OCI-LY7 (cell line): Measurements from ENCODE around the gene NFKBIE. TPM values are rescaled to one million over a fixed set of nuclear protein-coding genes. Genes with fewer than 3 reads are reported as not detected.

Experiments
- BruUV-seq: library from RNA; stranded (reverse); fragments of 400-500 nt; replicated peaks from 2 replicates; lab custom pipeline; 2021; lab: Mats Ljungman, UMichigan
- CTCF ChIA-PET: fragments of 300-600 bp; sonication (Branson Sonifier 250); formaldehyde crosslinking; loops from one replicate; lab custom pipeline; 2022; ENCODE audit warnings: antibody characterized with exemption; ENCODE audit not compliant: unreplicated experiment; lab: Charles Lee
- POLR2A ChIA-PET: fragments of 300-600 bp; sonication (Branson Sonifier 250); formaldehyde crosslinking; loops from one replicate; lab custom pipeline; 2022; ENCODE audit warnings: antibody characterized with exemption; lab: Charles Lee
- DNase-seq: peaks from one replicate; pipeline ENCODE4 v3.0.0-alpha.2; 2015; ENCODE audit warnings: low spot score
- H2AFZ ChIP-seq: fragments of 200-600 bp; sonication (generic), shearing (Covaris generic); 2 replicates; pipeline ENCODE4 v1.6.1; 2014; ENCODE audit warnings: mild to moderate bottlenecking, antibody characterized with exemption, low read length, moderate library complexity
- H3K27ac ChIP-seq: fragments of 200-600 bp; sonication (generic); 2 replicates; pipeline ENCODE4 v1.5.1; 2014; ENCODE audit warnings: mixed run types, low read depth, mild to moderate bottlenecking, moderate library complexity, low read length, inconsistent platforms; ENCODE audit not compliant: poor library complexity, severe bottlenecking
- H3K36me3 ChIP-seq: fragments of 200-600 bp; sonication (generic); 2 replicates; pipeline ENCODE4 v1.6.1; 2014; ENCODE audit warnings: mild to moderate bottlenecking, antibody characterized with exemption, low read length, moderate library complexity, mixed read lengths; ENCODE audit not compliant: insufficient read depth
- H3K4me1 ChIP-seq: fragments of 200-600 bp; sonication (generic); 2 replicates; pipeline ENCODE4 v1.5.1; 2014; ENCODE audit warnings: mild to moderate bottlenecking, low read length; ENCODE audit not compliant: insufficient read depth, poor library complexity, severe bottlenecking
- H3K4me2 ChIP-seq: fragments of 200-600 bp; sonication (generic); 2 replicates; pipeline ENCODE4 v1.6.1; 2014; ENCODE audit warnings: mild to moderate bottlenecking, low read length
- H3K4me3 ChIP-seq: fragments of 200-600 bp; sonication (generic); 2 replicates; pipeline ENCODE4 v1.5.1; 2014; ENCODE audit warnings: mild to moderate bottlenecking, low read depth, low read length; ENCODE audit not compliant: poor library complexity, severe bottlenecking
- H3K79me2 ChIP-seq: fragments of 200-600 bp; sonication (generic); 2 replicates; pipeline ENCODE4 v1.6.1; 2016; ENCODE audit warnings: low read depth, mild to moderate bottlenecking, low read length, moderate library complexity, mixed read lengths; ENCODE audit not compliant: insufficient read depth
- H3K9me2 ChIP-seq: fragments of 200-600 bp; sonication (generic); 2 replicates; pipeline ENCODE4 v1.6.1; 2016; ENCODE audit warnings: mild to moderate bottlenecking, low read length, mixed read lengths; ENCODE audit not compliant: insufficient read depth
- H3K9me3 ChIP-seq: fragments of 200-600 bp; sonication (generic); 2 replicates; pipeline ENCODE4 v1.6.1; 2014; ENCODE audit warnings: mild to moderate bottlenecking, mixed run types, low read length, mixed read lengths
- H4K20me1 ChIP-seq: fragments of 200-600 bp; sonication (generic); 2 replicates; pipeline ENCODE4 v1.6.1; 2014; ENCODE audit warnings: mild to moderate bottlenecking, antibody characterized with exemption, low read length, moderate library complexity, mixed read lengths; ENCODE audit not compliant: insufficient read depth
- EZH2phosphoT487 ChIP-seq: fragments of 200-600 bp; sonication (generic); IDR thresholded peaks from 2 replicates; pipeline ENCODE4 v1.6.1; 2018; ENCODE audit warnings: low read depth, borderline replicate concordance, mild to moderate bottlenecking, mixed run types, antibody characterized with exemption, low read length, moderate library complexity, mixed read lengths
- intact Hi-C: fragments of 100-400 bp; cut with micrococcal nuclease; formaldehyde crosslinking; loops from one replicate; pipeline ENCODE4 v1.10.0; 2022; ENCODE audit not compliant: unreplicated experiment
- total RNA-seq, 2 experiments: library from RNA; depleted of rRNA in 1 of 2; stranded (reverse); fragments of >200 nt in 1 of 2; shearing (Covaris generic) in 1 of 2; gene quantifications; 2 replicates each; pipeline ENCODE4 v1.2.3, GENCODE V29; 2014 to 2022
- TF ChIP-seq, protein P1 (sequence below): fragments of 200-600 bp; sonication (generic); conservative IDR thresholded peaks from 2 replicates; pipeline ENCODE4 v1.5.1; 2014; ENCODE audit warnings: mild to moderate bottlenecking, antibody characterized with exemption, low read length, moderate library complexity, mixed read lengths

NFKBIE gene
- total RNA-seq, 2 experiments from 2014 or later: 24.8 to 43.1 TPM

DNA sequence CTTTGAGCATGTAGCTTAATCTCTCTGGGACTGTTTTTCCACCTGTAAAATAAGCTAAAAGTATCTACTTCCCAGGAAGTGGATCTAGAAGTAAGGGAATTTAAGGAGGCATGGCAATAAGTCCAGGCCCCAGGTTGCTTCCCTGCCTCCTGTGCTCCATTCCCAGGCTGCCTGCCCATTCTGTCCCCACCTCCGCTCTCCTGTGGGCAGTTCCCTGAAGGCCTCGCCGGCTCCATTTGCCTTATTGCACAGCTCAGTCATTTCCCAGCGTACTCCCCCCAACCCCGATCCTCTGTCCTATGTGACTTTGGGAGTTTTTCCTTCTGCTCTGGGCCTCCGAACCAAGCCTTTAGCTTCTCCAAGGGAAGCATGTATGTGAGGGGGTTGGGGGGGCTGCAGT is 37.3 kb downstream of the NFKBIE start:
- peaks cover 10% of the 10 kb centered on the region for H4K20me1 ChIP-seq
- ChIA-PET POLR2A (interaction anchor here (0.8 to 1.1 kb wide), 3 partner anchors 9 to 19 kb away, joined by 3 to 5 read pairs (median 3); partner anchors contain the start of gene HSP90AB1), CTCF (no interaction called here)

DNA sequence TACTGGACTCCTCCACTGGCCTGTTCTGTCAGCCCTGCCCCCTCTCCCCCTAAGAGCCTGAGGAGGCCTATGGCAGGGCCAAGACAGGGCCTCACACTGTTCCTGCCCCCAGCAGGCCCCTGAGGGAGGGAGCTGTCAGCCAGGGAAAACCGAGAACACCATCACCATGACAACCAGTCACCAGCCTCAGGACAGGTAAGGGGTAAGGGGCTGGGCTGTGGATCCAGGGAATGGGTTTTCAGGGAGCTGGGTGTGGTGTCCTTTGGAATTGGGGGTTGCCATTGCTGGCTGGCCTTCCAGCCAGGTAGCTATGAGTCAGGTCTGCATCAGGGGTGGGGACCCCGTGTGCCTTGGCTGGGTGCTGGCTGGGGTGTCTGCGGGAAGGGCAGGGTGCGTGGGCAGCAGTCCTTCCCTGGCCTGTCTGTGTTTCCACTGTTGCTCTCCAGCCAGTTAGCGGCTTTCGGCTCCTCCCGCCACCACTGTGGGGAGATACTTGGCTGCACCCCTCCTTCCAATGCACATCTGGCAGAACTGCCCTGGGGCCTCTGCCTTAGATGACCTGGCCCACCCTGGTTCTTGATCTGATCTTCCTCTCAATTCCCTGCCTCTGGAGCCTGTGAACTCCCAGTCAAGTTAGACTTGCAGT is 38.1 kb downstream of the NFKBIE start:
- H3K9me3 ChIP-seq: no peaks in the 10 kb centered on the region
- peaks cover 36% of the 10 kb centered on the region for H3K4me1 ChIP-seq
- H3K27ac ChIP-seq: no peak overlapping the region
- ChIA-PET POLR2A (interaction anchor here (0.8 to 1.1 kb wide), 3 partner anchors 9 to 19 kb away, joined by 3 to 5 read pairs (median 3); partner anchors contain the start of gene HSP90AB1), CTCF (no interaction called here)
- no peak for DNase-seq
- no peak overlapping the region for H2AFZ ChIP-seq
- H3K79me2 ChIP-seq: peaks cover 27% of the 10 kb centered on the region
- H3K4me2 ChIP-seq: peak overlapping the region; percentile 99; the same call in 1 of the 2 replicates
- peaks cover 48% of the 10 kb centered on the region for H3K36me3 ChIP-seq
- no TSS peak for BruUV-seq
- no peak for TF ChIP-seq EZH2phosphoT487
- TF ChIP-seq, protein P1, sequence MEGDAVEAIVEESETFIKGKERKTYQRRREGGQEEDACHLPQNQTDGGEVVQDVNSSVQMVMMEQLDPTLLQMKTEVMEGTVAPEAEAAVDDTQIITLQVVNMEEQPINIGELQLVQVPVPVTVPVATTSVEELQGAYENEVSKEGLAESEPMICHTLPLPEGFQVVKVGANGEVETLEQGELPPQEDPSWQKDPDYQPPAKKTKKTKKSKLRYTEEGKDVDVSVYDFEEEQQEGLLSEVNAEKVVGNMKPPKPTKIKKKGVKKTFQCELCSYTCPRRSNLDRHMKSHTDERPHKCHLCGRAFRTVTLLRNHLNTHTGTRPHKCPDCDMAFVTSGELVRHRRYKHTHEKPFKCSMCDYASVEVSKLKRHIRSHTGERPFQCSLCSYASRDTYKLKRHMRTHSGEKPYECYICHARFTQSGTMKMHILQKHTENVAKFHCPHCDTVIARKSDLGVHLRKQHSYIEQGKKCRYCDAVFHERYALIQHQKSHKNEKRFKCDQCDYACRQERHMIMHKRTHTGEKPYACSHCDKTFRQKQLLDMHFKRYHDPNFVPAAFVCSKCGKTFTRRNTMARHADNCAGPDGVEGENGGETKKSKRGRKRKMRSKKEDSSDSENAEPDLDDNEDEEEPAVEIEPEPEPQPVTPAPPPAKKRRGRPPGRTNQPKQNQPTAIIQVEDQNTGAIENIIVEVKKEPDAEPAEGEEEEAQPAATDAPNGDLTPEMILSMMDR: no peak
- no peak overlapping the region for H3K4me3 ChIP-seq
- intact Hi-C loops: loop anchor here (10.0 kb wide), 2 partner anchors 452 to 522 kb away; partner anchors contain the start of gene VEGFA
- H3K9me2 ChIP-seq: no peaks in the 10 kb centered on the region
- H4K20me1 ChIP-seq: peaks cover 10% of the 10 kb centered on the region

More for the DNA sequence above, 37.3 kb downstream of the NFKBIE start:
- H3K79me2 ChIP-seq: peaks cover 27% of the 10 kb centered on the region
- TF ChIP-seq, protein P1: no peak
- TF ChIP-seq EZH2phosphoT487: no peak
- no peaks in the 10 kb centered on the region for H3K9me2 ChIP-seq
- no peak overlapping the region for H3K4me2 ChIP-seq
- no peak overlapping the region for H3K4me3 ChIP-seq
- no peak overlapping the region for H3K27ac ChIP-seq
- intact Hi-C loops: loop anchor here (10.0 kb wide), 2 partner anchors 453 to 523 kb away; partner anchors contain the start of gene VEGFA
- no peak for DNase-seq
- no peak overlapping the region for H2AFZ ChIP-seq
- peaks cover 31% of the 10 kb centered on the region for H3K4me1 ChIP-seq
- no TSS peak for BruUV-seq
- H3K9me3 ChIP-seq: no peaks in the 10 kb centered on the region
- peaks cover 55% of the 10 kb centered on the region for H3K36me3 ChIP-seq
